Activated CD8-positive, alpha-beta memory T cell treated with anti-CD3 and anti-CD28 coated beads, Interleukin-2, amount 50 U/mL, for 48 hours (primary cell): ENCODE data around the gene DLG5.

ENCODE experiments used
- DNase-seq: peaks from one replicate; pipeline ENCODE4 v3.0.0-alpha.2; 2020

Gene DLG5

GRCh38 chr10:77865580-77866324 is 60.8 kb downstream of the DLG5 start:
- no peak for DNase-seq

DNA sequence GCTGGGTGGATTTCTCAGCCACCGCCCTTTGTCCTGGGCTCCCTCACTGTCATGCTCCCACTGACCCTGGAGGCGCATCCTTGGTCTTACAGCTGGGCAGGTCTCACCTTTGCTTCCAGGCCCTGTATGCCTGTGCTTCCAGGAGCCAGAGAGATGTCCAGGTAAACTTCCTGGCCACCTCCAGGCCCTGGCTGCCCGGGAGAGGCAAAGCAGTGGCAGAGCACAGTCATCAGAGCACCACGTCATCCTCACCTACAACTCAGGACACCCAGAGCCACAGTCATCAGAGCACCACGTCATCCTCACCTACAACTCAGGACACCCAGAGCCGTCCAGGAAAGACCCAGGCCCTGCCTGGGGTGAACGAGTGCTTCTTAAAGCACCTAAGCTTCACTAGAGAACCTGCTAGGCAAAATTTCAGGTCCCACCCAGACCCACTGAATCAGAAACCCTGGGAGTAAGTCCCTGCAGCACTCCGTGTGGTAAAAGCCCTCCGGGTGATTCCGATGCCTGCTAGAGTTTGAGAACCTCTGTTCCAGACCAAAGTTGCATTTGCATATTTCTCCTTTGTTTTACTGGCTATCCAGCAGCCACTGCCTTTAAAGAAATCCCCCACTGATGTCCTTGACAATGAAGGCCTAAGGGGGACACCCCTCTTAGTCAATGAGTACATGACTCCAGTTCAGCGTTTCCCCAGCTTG is 62.3 kb downstream of the DLG5 start:
- DNase-seq, result no peak

GRCh38 chr10:77863446-77863845 is 63.1 kb downstream of the DLG5 start:
- DNase-seq, result no peak

DNA sequence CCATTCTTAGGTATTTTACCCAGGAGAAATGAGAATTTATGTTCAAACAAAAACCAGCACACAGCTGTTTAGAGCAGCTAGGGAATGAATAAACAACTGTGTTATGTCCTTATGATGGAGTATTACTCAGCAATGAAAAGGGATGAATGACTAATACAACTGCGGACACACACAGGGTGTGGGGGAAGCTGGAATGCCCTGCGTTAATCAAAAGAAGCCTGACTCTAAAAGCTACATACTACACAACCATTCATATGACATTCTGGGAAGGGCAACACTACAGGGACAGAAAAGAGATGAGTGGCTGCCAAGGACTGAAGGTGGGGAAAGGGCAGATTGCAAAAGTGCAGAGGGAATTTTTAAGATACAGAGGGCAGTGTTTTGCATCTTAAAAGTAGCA is 64.0 kb downstream of the DLG5 start:
- no peak for DNase-seq

- no peak for DNase-seq
These were observed 65.2 kb downstream of the DLG5 start for GRCh38 chr10:77861366-77861765.

- no peak for DNase-seq
These were observed 66.7 kb downstream of the DLG5 start for GRCh38 chr10:77859865-77860282.

DNA sequence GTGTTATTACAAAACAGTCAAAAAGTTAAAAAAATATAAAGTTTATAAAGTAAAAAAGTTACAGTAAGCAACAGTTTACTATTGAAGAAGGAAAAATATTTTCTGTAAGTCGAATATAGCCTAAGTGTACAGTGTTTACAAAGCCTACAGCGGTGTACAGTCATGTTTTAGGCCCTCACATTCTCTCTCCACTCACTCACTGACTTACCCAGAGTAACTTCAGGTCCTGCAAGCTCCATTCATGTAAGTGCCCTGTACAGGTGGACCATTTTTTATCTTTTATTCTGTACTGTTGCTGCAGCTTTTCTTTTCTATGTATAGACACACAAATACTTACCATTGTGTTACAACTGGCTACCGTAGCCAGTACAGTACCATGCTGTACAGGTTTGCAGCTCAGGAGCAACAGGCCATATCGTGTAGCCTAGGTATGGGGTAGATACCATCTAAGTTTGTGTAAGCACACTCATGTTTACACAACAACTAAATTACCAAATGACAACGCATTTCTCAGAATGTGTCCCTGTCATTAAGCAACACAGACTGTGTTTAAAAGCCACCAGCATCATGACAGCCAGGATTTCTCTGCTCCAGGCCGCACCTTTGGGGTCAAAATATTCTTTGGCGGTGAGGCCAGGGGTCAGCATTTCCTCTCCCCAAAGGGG is 67.2 kb downstream of the DLG5 start:
- DNase-seq, result no peak

GRCh38 chr10:77857272-77857671 is 69.3 kb downstream of the DLG5 start:
- no peak for DNase-seq

GRCh38 chr10:77856566-77856965 is 70.0 kb downstream of the DLG5 start:
- no peak for DNase-seq

- no peak for DNase-seq
These were observed 71.0 kb downstream of the DLG5 start for GRCh38 chr10:77855404-77856155.

DNA sequence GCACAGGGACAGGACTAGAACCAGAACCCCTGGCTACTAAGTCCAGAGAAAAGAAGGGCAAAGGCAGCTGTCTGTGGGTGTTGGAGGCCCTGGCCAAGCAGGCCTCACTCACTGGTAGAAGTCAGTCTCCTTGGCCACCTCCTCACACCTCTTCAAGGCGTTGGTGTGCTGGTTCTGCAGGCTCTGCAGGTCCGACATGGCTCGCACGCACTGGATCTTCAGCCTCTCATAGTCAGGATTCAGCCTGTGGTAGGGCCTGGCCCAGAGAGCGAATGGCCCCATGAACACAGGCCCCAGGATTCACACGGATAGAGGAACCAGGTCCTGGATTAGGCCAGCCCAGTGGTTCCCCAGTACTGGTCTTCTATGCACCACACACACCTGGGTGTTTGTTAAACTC is 72.4 kb downstream of the DLG5 start:
- DNase-seq, result no peak

- no peak for DNase-seq
These were observed 73.3 kb downstream of the DLG5 start for GRCh38 chr10:77853256-77853655.

- DNase-seq, result no peak
These were observed 75.8 kb downstream of the DLG5 start for GRCh38 chr10:77850620-77851231.

- no peak for DNase-seq
These were observed 77.4 kb downstream of the DLG5 start for GRCh38 chr10:77849039-77849664.

DNA sequence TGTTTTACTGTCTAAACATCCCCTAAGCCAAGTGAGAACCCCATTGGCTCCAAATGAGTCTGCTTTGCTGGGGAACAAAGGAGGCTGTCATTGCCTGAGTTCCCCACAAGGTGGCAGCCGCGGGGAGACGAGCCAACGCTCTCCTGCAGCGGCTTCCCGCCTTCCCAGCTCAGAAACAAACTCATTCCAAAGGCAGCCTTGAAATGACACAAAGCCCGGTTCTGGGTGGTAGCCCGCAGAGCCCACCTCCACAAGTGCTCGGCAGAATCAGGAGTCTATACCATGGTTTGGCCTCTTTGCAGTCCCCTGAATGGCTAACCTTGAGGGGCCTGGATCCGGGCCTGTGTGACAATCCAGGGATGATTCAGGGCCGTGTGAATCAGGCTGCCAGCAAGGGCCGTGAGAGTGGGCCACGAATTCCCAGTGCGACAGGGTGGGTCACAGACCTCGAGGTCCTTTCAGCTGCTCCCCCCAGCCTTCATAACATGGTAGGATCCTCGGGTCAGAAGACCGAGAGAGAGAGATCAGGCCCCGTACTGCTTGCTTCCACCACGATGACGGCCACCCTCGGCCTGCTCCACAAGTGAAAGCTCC is 79.7 kb downstream of the DLG5 start:
- DNase-seq, result peak; percentile 86

- DNase-seq, result no peak
These were observed 81.1 kb downstream of the DLG5 start for GRCh38 chr10:77845451-77845850.

- no peak for DNase-seq
These were observed 81.7 kb downstream of the DLG5 start for GRCh38 chr10:77844713-77845445.

DNA sequence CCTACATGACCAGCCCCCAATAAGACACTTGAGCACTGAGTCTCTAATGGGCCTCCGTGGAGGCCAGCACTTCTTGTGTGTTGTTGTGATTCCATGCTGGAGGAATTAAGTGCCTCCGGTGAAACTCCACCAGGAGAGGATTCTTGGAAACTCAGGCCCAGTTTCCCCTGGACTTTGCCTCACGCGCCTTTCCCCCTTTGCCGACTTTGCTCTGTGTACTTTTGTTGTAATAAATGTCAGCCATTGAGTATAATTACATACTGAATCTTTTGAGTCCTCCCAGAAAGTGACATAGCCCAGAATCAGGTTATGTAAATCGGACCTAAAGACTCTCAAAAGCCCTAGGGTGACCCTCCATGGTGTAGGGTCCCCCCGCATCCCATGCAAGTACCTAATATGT is 82.4 kb downstream of the DLG5 start:
- DNase-seq, result no peak

DNA sequence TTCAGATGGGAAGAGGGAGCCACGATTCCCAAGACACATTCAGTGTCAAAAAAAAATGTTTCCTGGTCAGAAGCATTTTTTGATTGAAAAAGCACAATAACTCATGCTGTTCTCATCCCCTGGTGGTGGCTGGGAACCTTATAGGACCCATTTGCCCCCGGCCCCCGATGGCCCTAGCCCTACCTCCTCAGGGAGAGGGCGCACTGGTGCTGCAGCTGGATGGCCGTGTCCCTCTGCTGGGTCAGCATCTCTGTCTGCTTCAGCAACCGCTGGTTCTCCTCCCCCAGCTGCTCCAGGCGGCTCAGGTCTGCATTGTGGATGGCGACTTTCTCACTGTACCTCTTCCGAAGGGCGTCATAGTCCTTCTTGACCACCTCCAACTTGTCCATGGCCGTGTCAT is 83.3 kb downstream of the DLG5 start:
- no peak for DNase-seq

GRCh38 chr10:77842652-77843212 is 83.8 kb downstream of the DLG5 start:
- DNase-seq, result no peak
